Activated CD8-positive, alpha-beta T cell treated with anti-CD3 and anti-CD28 coated beads for 36 hours (primary cell): ENCODE data around the gene TMEM145. TPM values are rescaled to one million over a fixed set of nuclear protein-coding genes. Genes with fewer than 3 reads are reported as not detected.

Experiments used
- ATAC-seq: fragments of 200-7000 bp; cut with Tn5 transposase; one replicate; pipeline ENCODE4 v1.10.0; 2021; ENCODE audit warnings: mild to moderate bottlenecking, moderate library complexity
- CTCF ChIA-PET: fragments of 350-600 bp; sonication (Branson Sonifier 250); formaldehyde crosslinking; loops from one replicate; lab custom pipeline; 2021; ENCODE audit warnings: antibody characterized with exemption; lab: Charles Lee
- POLR2A ChIA-PET: fragments of 350-600 bp; sonication (Branson Sonifier 250); formaldehyde crosslinking; loops from one replicate; lab custom pipeline; 2021; ENCODE audit warnings: antibody characterized with exemption; lab: Charles Lee
- DNase-seq: peaks from one replicate; pipeline ENCODE4 v3.0.0-alpha.2; 2020
- H3K27ac Mint-ChIP-seq: one replicate; pipeline ENCODE4 v1.8.0; 2021; ENCODE audit warnings: mild to moderate bottlenecking, mixed read lengths
- H3K27me3 Mint-ChIP-seq: one replicate; pipeline ENCODE4 v1.8.0; 2021; ENCODE audit warnings: mixed read lengths
- H3K36me3 Mint-ChIP-seq: one replicate; pipeline ENCODE4 v1.8.0; 2021; ENCODE audit warnings: low read depth, mixed read lengths
- H3K4me1 Mint-ChIP-seq: one replicate; pipeline ENCODE4 v1.8.0; 2021; ENCODE audit warnings: low read depth, mixed read lengths
- H3K4me3 Mint-ChIP-seq: one replicate; pipeline ENCODE4 v1.8.0; 2021; ENCODE audit warnings: mild to moderate bottlenecking, moderate library complexity, mixed read lengths
- H3K9me3 Mint-ChIP-seq: one replicate; pipeline ENCODE4 v1.8.0; 2021; ENCODE audit warnings: mixed read lengths
- CTCF ChIP-seq: fragments of 200-600 bp; IDR thresholded peaks from one replicate; pipeline ENCODE4 v1.8.0; 2022; ENCODE audit warnings: antibody characterized with exemption, mild to moderate bottlenecking
- intact Hi-C: fragments of 100-400 bp; cut with micrococcal nuclease; formaldehyde crosslinking; loops from one replicate; pipeline ENCODE4 v1.10.0; 2022
- total RNA-seq, 2 experiments: library from RNA; stranded (reverse); gene quantifications; one replicate each; pipeline ENCODE4 v1.2.3, GENCODE V29; 2021

The TMEM145 gene
- total RNA-seq, 2 experiments from 2014 or later: 3.0 to 3.2 TPM

DNA sequence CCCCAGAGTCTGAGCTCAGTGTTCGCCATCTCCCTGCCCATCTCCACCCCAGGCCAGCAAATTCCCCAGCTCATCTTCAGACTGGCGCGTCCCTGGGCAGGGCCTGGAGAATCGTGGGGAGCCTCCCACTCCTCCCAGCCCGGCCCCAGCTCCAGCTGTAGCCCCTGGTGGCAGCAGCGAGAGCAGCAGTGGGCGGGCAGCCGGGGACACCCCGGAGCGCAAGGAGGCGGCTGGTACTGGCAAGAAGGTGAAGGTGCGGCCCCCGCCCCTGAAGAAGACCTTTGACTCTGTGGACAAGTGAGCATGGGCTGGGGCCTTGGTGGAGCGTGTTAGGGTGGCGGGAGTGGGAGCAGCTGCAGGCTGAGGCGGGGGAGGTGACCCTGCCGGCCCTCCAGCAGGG is 19.6 kb upstream of the TMEM145 start:
- DNase-seq (no peak), ATAC-seq (no peak)
- Mint-ChIP-seq H3K4me3 (no peak overlapping the region), H3K4me1 (peaks cover 6% of the 10 kb centered on the region), H3K36me3 (peaks cover 22% of the 10 kb centered on the region), H3K27me3 (no peaks in the 10 kb centered on the region), H3K27ac (no peak overlapping the region), H3K9me3 (no peaks in the 10 kb centered on the region)
- intact Hi-C loops: no loop called here
- no peak for TF ChIP-seq CTCF
- ChIA-PET CTCF (interaction anchor here (0.9 to 1.2 kb wide), 2 partner anchors 23 to 195 kb away, joined by 3 read pairs; no protein-coding TSS in a partner anchor), POLR2A (interaction anchor here (0.6 kb wide), 1 partner anchor 8 kb away, joined by 3 read pairs; the partner anchor contains the start of gene PRR19)

GRCh38 chr19:42293948-42294347 is 19.2 kb upstream of the TMEM145 start:
- H3K4me3 Mint-ChIP-seq: no peak overlapping the region
- intact Hi-C loops: no loop called here
- POLR2A ChIA-PET: no interaction called here
- peaks cover 6% of the 10 kb centered on the region for H3K4me1 Mint-ChIP-seq
- H3K27me3 Mint-ChIP-seq: no peaks in the 10 kb centered on the region
- TF ChIP-seq CTCF: no peak
- DNase-seq (no peak), ATAC-seq (no peak)
- H3K9me3 Mint-ChIP-seq: no peaks in the 10 kb centered on the region
- CTCF ChIA-PET: interaction anchor here (0.9 to 1.7 kb wide), 2 partner anchors 15 to 195 kb away, joined by 3 to 9 read pairs; no protein-coding TSS in a partner anchor
- H3K27ac Mint-ChIP-seq: no peak overlapping the region
- H3K36me3 Mint-ChIP-seq: peaks cover 22% of the 10 kb centered on the region

- ATAC-seq (no peak), DNase-seq (no peak)
- Mint-ChIP-seq H3K36me3 (peaks cover 22% of the 10 kb centered on the region), H3K9me3 (no peaks in the 10 kb centered on the region), H3K4me3 (no peak overlapping the region), H3K27ac (no peak overlapping the region), H3K4me1 (peaks cover 6% of the 10 kb centered on the region), H3K27me3 (no peaks in the 10 kb centered on the region)
- no peak for TF ChIP-seq CTCF
- CTCF ChIA-PET: interaction anchor here (0.8 to 2.8 kb wide), 6 partner anchors 10 to 57 kb away, joined by 3 to 14 read pairs (median 4); no protein-coding TSS in a partner anchor
- POLR2A ChIA-PET: interaction anchor here (0.9 to 1.0 kb wide), 2 partner anchors 12 to 94 kb away, joined by 3 read pairs; no protein-coding TSS in a partner anchor
- intact Hi-C loops: no loop called here
Measured at GRCh38 chr19:42294471-42295137, 18.5 kb upstream of the TMEM145 start.

DNA sequence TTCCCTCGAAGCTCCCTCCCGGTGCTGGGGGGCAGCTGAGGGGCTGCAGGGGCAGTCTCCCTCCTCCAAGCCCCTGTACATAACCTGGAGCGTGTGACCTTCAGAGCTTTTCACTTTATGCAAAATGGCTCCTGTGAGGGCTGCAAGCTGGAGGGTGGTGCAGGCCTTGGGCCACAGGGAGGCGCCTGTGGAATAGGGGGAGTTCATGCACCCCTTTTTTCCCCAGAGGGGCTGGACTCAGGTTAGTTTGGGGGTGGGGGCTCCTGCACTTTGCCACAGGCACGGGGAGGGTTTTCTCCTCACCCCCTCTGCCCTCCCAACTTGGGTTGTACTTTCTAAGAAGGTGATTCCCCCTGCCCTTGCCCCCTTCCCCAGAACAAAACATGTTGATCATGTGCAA is 17.8 kb upstream of the TMEM145 start:
- no peak for TF ChIP-seq CTCF
- POLR2A ChIA-PET: interaction anchor here (0.9 to 1.2 kb wide), 3 partner anchors 13 to 95 kb away, joined by 3 read pairs; no protein-coding TSS in a partner anchor
- CTCF ChIA-PET: interaction anchor here (0.6 to 2.8 kb wide), 8 partner anchors 11 to 183 kb away, joined by 3 to 14 read pairs (median 4); partner anchors contain the start of gene GSK3A
- H3K27ac Mint-ChIP-seq: no peak overlapping the region
- DNase-seq (no peak), ATAC-seq (no peak)
- peaks cover 22% of the 10 kb centered on the region for H3K36me3 Mint-ChIP-seq
- H3K4me3 Mint-ChIP-seq: no peak overlapping the region
- H3K4me1 Mint-ChIP-seq: peaks cover 6% of the 10 kb centered on the region
- no peaks in the 10 kb centered on the region for H3K9me3 Mint-ChIP-seq
- intact Hi-C loops: no loop called here
- no peaks in the 10 kb centered on the region for H3K27me3 Mint-ChIP-seq
